Measurements from ENCODE around the gene STXBP4.

Gene STXBP4

DNA sequence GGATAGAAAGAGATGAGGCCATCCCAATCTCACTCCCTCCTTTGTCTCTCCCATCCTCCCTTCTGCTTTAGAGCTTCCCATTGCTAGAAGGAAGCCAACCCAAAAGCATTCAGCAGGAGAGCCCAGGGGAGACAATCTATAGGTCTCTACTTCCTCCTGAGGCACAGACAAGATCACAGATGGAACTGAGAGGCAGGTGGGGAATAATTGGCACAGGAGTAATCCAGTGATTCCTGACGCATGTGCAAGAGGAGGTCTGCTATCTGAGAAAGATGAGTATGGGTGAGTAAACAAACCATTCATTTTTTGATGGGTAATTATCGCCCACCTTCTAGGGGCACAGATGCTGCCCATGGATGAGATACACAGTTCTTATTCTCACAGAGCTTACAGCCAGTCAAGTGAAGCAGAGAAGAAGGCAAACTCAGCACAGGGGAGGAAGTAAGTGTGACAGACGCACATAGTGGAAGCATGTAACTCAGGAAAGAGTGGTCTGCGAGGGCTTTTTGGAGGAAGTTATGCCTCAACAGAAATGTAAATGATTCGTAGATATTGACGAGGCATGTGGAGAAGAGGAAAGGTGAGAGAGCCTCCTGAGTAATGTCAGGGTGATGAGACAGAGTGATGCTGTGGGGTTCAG lies 207.3 kb downstream of the STXBP4 start:
- no peak for DNase-seq

- DNase-seq: no peak
Measured at GRCh38 chr17:55177159-55177854, 208.7 kb downstream of the STXBP4 start.

GRCh38 chr17:55177855-55178217 lies 209.3 kb downstream of the STXBP4 start:
- DNase-seq: no peak

GRCh38 chr17:55186937-55187770 lies 218.6 kb downstream of the STXBP4 start:
- DNase-seq: no peak

GRCh38 chr17:55190748-55191147 lies 222.2 kb downstream of the STXBP4 start:
- DNase-seq: no peak

GRCh38 chr17:55198690-55199370 lies 230.3 kb downstream of the STXBP4 start:
- DNase-seq: no peak

DNA sequence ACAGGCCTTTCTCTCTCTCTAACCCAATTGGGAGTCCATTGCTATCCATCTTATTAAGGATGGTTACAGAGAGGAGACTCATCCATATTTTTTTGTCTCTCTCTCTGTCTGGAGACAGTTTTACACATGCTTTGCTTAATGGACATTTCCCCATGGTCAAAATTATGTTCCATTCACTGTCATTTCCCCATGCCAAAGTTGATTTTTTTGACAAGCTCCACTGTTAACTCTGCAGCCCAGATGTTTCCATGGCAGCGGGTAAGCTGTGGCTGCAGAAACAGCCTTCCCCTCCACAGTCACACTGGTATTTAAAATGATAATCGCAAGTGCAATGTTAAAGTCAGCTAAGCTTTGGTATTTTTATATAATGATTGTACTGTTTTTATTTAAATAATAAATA lies 232.3 kb downstream of the STXBP4 start:
- DNase-seq: no peak

- DNase-seq: no peak
Measured at GRCh38 chr17:55201308-55201932, 232.9 kb downstream of the STXBP4 start.

- no peak for DNase-seq
Measured at GRCh38 chr17:55202896-55203295, 234.3 kb downstream of the STXBP4 start.

DNA sequence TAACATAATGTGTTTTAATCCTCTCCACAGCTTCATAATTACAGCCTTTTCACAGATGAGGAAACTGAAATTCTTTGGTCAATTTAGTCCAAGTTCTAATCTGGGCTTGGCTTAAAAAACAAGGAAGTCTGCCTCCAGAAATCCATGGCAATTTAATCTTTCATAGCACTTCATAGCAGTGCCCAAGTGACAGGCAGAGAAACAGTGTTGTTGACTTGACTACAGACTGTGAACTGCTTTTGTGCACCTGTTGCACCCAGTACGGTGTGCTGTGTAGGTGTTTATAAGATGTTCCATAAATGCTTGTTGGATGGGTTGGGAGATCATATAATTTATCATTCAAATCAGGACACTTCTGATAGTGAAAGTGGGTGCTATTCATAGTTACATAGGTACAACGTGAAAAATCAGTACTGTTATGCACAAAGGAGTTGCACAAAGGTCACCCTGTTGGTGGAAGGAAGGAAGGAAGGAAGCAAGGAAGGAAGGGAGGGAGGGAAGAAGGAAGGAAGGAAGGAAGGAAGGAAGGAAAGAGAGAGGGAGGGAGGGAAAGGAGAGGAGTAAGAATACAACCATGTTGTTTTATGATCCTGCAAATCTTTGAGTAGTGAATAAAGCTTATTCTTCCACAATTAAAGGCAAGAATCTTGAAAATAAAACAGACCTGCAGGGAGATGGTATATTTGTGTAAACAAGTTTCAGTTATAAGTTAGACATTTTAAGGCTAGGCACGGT lies 239.7 kb downstream of the STXBP4 start:
- no peak for DNase-seq

- DNase-seq: no peak
Measured at GRCh38 chr17:55210292-55210691, 241.7 kb downstream of the STXBP4 start.

DNA sequence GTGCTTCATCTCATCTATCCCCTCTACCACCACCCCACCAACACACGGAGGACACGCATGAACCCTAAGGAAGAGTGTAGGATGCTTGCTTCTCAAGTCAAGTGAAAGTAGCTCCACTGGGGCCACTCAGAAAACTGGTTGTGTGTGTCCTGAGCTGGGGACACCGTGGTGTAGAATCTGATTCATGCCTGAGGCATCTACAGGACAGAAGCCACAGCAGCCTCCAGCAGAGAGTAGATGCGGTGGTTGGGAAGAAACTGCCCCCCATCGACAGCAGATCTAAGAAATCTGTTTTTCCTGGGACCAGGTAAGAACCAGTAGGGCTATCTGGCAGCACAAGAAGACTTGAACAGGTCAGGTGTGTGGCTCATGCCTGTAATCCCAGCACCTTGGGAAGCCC lies 244.3 kb downstream of the STXBP4 start:
- no peak for DNase-seq

DNA sequence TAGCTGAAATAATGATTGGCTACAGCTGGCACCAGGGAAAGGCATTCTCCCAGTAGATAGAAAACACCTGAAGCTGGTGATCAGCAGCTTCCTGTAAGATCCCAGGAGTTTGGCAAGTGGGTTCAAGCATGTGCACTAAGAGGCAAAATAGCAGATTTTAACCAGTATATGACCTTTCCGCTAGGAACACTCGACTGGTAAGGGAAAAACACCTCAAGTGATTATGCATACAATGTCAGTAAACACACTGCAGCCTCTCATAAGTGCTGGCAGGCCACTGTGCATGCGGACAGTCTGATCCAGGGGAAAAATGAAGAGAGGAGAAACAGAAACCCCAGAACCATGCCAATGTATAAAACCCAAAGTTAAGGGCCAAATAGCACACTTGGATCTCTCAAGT lies 247.1 kb downstream of the STXBP4 start:
- DNase-seq: no peak

DNA sequence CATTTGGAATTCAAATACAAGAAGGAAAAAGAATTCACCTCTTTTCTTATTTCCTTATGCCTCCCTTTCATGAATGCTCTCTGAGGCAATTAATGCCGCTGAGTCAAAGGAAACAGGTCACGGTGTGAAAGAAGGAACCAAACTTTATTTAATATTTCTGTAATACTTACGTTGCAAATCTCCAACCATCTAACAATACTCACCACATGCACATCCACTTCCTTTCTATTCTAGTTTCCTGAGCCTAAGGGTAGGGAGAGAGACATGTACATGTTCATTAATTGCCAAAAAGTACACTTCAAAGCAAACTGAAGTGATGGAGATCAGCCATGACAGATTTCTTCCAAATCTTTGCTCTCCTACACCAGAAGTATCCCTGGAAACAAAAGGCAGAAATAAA lies 248.3 kb downstream of the STXBP4 start:
- no peak for DNase-seq

GRCh38 chr17:55219459-55219858 lies 250.9 kb downstream of the STXBP4 start:
- DNase-seq: no peak

DNA sequence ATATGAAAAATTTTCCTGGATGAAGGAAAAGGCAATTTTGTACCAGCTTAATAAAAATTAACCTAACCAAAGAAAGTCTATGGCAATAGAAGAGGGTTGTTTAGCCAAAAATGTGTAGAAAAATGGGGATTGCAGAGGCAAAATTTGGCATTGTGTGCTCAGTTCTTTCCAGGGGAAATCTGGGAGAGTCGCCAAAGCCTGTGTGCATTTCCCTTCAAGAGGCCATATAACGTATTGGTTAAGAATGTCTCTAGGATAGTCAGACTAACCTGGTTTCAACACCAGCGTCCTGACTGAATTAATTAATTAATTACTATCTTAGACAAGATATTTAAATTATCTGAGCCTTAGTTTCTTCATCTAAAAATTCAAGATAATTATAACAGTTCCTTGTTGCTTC lies 251.4 kb downstream of the STXBP4 start:
- no peak for DNase-seq
